Naive thymus-derived CD4-positive, alpha-beta T cell (primary cell): ENCODE data around the gene LILRB2. TPM values are rescaled to one million over a fixed set of nuclear protein-coding genes. Genes with fewer than 3 reads are reported as not detected.
"Not testable (repeated sequence)": the region's sequence is repeated elsewhere in the genome, so short reads cannot be mapped to it uniquely, and the experiment has no call there.

Source experiments
- ATAC-seq: fragments of 150-1000 bp; cut with Tn5 transposase; 2 replicates; pipeline ENCODE4 v1.10.0; 2021; ENCODE audit warnings: mild to moderate bottlenecking, moderate library complexity
- CTCF ChIA-PET: fragments of 350-600 bp; sonication (Branson Sonifier 250); formaldehyde crosslinking; loops from one replicate; lab custom pipeline; 2021; ENCODE audit warnings: antibody characterized with exemption; lab: Charles Lee
- POLR2A ChIA-PET: fragments of 350-600 bp; sonication (Branson Sonifier 250); formaldehyde crosslinking; loops from one replicate; lab custom pipeline; 2021; ENCODE audit warnings: antibody characterized with exemption, inconsistent platforms; lab: Charles Lee
- DNase-seq, 9 donors: peaks; one replicate each; pipeline versions ENCODE4 v3.0.0 to v3.0.0-alpha.2; 2020 to 2022; ENCODE audit warnings: mixed read lengths in 1 of 9
- H3K27ac ChIP-seq: one replicate; pipeline ENCODE4 v1.7.0; 2013; ENCODE audit warnings: mild to moderate bottlenecking, low read depth, low read length, moderate library complexity
- H3K27me3 ChIP-seq, 2 donors: one replicate each; pipeline ENCODE4 v1.7.0; 2013; ENCODE audit warnings: low read length in 2 of 2, mild to moderate bottlenecking in 2 of 2, moderate library complexity in 2 of 2; ENCODE audit not compliant: control insufficient read depth in 2 of 2, insufficient read depth in 2 of 2
- H3K36me3 ChIP-seq, 3 experiments: 1 replicate in 2 of 3; 2 replicates in 1 of 3; pipeline ENCODE4 v1.7.0; 2013; ENCODE audit warnings: low read length in 3 of 3, mild to moderate bottlenecking in 3 of 3, moderate library complexity in 1 of 3; ENCODE audit not compliant: insufficient read depth in 3 of 3, control insufficient read depth in 2 of 3
- H3K4me1 ChIP-seq, 2 donors: one replicate each; pipeline ENCODE4 v1.7.0; 2013; ENCODE audit warnings: low read length in 2 of 2, mild to moderate bottlenecking in 2 of 2, moderate library complexity in 1 of 2; ENCODE audit not compliant: control insufficient read depth in 2 of 2, insufficient read depth in 2 of 2
- H3K4me3 ChIP-seq: 2 replicates; pipeline ENCODE4 v1.7.0; 2013; ENCODE audit warnings: mild to moderate bottlenecking, low read length
- H3K9me3 ChIP-seq, 3 experiments: 1 replicate in 2 of 3; 2 replicates in 1 of 3; pipeline ENCODE4 v1.7.0; 2013; ENCODE audit warnings: low read length in 3 of 3; ENCODE audit not compliant: control insufficient read depth in 2 of 3
- H3K27ac Mint-ChIP-seq, 9 donors: one replicate each; pipeline ENCODE4 v1.8.0; 2020 to 2022; ENCODE audit warnings: mixed read lengths in 9 of 9, mild to moderate bottlenecking in 8 of 9, moderate library complexity in 5 of 9, inconsistent platforms in 2 of 9
- H3K27me3 Mint-ChIP-seq, 5 donors: one replicate each; pipeline ENCODE4 v1.8.0; 2021 to 2022; ENCODE audit warnings: mixed read lengths in 5 of 5, mild to moderate bottlenecking in 1 of 5
- H3K36me3 Mint-ChIP-seq, 5 donors: one replicate each; pipeline ENCODE4 v1.8.0; 2020 to 2022; ENCODE audit warnings: mixed read lengths in 5 of 5, mild to moderate bottlenecking in 3 of 5, inconsistent platforms in 1 of 5
- H3K4me1 Mint-ChIP-seq, 7 donors: one replicate each; pipeline ENCODE4 v1.8.0; 2020 to 2022; ENCODE audit warnings: mixed read lengths in 7 of 7, mild to moderate bottlenecking in 3 of 7, inconsistent platforms in 1 of 7
- H3K4me3 Mint-ChIP-seq, 10 donors: one replicate each; pipeline ENCODE4 v1.8.0; 2020 to 2022; ENCODE audit warnings: mild to moderate bottlenecking in 10 of 10, mixed read lengths in 10 of 10, moderate library complexity in 6 of 10, inconsistent platforms in 2 of 10
- H3K9me3 Mint-ChIP-seq, 11 donors: one replicate each; pipeline ENCODE4 v1.8.0; 2020 to 2022; ENCODE audit warnings: mixed read lengths in 11 of 11, mild to moderate bottlenecking in 4 of 11, inconsistent platforms in 1 of 11, moderate library complexity in 1 of 11
- intact Hi-C, 2 donors: fragments of 100-400 bp; cut with micrococcal nuclease; formaldehyde crosslinking; loops; one replicate each; pipeline ENCODE4 v1.15.1; 2023
- polyA plus RNA-seq, 2 donors: library from polyadenylated mRNA; unstranded; fragments of 300-500 nt; fragmentation: Illumina TruSeq; gene quantifications; one replicate each; pipeline ENCODE4 v1.2.3, GENCODE V29; 2021
- total RNA-seq, 6 experiments: library from RNA in 5 of 6; stranded (reverse) in 5 of 6; gene quantifications; 1 replicate in 5 of 6; 2 replicates in 1 of 6; pipeline ENCODE4 v1.2.3 and lab custom pipeline; 2021 to 2026

The LILRB2 gene
- total and polyA plus RNA-seq, 7 experiments from 2014 or later: 0.12 to 131 (median 1.6) TPM; not detected in 2

DNA sequence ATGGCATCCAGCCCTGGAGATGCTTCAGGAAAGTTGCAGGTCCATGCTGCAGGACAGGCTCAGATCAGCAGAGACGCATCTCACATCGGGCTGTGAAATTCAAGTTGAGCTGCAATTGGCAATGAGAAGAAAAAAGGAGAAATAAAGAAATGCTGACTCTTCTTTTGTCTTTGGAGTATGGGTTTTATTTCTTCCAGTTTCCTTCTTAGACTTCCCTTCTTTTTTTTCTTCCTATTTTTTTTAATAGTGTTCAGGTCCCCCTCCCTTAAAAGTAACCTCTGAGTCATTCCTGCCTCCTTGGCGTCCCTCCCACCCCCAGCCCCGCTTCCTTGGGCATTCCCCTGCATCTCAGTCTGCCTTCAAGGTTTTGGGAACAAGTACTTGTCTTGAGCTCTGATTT lies 9.3 kb downstream of the LILRB2 start:
- H3K4me1 ChIP-seq, H3K4me3 Mint-ChIP-seq, H3K9me3 ChIP-seq, CTCF ChIA-PET, H3K36me3 ChIP-seq, DNase-seq, H3K36me3 Mint-ChIP-seq, H3K27ac ChIP-seq, H3K27me3 ChIP-seq, POLR2A ChIA-PET, H3K4me1 Mint-ChIP-seq, H3K9me3 Mint-ChIP-seq, intact Hi-C loops, H3K4me3 ChIP-seq: not testable (repeated sequence)
- peak; percentile 66 for ATAC-seq
- Mint-ChIP-seq H3K27ac (peak overlapping the region in 1 of 9 donors; percentile 28), H3K27me3 (peaks cover 5 to 40% (median 15%) of the 10 kb centered on the region in 5 donors)

DNA sequence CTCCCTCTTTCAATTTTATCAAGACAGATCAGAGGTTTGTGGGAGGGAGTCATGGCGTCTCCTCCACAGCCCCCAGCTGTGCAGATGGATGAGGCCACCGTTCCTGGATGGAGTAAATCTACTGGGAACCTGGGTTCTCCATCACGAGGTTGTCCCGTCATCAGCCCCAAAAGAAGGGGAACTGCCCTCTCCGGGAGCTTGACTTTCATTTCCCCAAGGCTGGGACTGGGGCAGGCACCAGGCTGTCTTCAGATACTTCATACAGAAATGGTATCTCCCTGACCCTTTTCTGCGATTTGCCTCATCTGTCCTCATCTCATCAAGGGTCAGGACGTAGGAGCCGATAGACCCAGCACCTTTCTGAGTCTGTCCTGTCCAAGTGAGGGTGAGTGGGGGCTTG lies 9.8 kb downstream of the LILRB2 start:
- Histone ChIP-seq H3K27ac (no peak overlapping the region), H3K4me1 (no peaks in the 10 kb centered on the region), H3K4me3 (no peak overlapping the region), H3K27me3 (no peaks in the 10 kb centered on the region), H3K9me3 (no peaks in the 10 kb centered on the region), H3K36me3 (no peaks in the 10 kb centered on the region)
- Mint-ChIP-seq H3K36me3 (no peaks in the 10 kb centered on the region), H3K27me3 (peaks cover 5 to 37% (median 15%) of the 10 kb centered on the region in 5 donors), H3K4me1 (peaks cover 0 to 2% (median 0%) of the 10 kb centered on the region in 7 donors), H3K9me3 (no peaks in the 10 kb centered on the region), H3K27ac (no peak overlapping the region), H3K4me3 (no peak overlapping the region)
- ChIA-PET POLR2A (no interaction called here), CTCF (no interaction called here)
- DNase-seq (no peak), ATAC-seq (peak; percentile 81)
- intact Hi-C loops: no loop called here

DNA sequence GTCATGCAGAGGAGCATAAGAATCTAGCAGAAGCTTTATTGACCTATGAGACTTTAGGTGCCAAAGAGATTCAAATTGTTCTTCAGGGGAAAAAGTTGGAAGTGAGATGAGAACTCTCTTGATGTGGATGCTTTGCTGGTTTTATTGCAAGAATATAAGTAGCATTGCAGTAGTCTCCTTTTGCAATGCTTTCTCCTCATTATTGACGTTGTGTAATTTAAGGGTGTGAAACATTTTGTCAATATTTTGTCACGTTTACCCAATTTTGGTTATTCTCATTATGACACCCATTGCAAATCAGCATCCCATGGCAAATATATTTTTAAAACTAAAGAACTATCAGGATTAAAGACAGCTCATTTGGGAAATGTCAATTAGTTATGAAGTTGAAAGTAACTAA lies 12.0 kb downstream of the LILRB2 start:
- H3K27ac ChIP-seq: no peak overlapping the region
- CTCF ChIA-PET: interaction anchor here (1.7 kb wide), 1 partner anchor 10 kb away, joined by 5 read pairs; no protein-coding TSS in a partner anchor

DNA sequence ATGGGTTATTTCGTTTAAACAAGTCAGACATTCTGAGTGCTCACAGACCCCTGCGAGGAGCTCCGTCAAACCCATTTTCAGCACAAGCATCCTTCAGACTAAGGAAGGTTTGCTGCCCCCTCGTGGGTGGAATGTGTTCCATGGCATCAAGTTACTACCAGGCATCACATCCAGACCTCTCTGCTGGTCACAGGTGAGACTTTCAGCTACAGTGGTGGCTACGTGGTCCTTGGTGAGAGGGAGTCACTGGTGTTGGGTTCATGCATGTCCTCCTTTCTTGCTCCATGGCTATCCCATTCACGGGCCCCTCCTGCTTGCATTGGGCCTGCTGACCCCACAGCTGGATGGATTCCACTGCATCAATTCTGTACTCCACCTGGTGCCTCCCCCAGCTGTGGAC lies 14.8 kb downstream of the LILRB2 start:
- Mint-ChIP-seq H3K27ac (no peak overlapping the region), H3K4me3 (no peak overlapping the region), H3K27me3 (peaks cover 4 to 24% (median 17%) of the 10 kb centered on the region in 5 donors), H3K4me1 (no peaks in the 10 kb centered on the region), H3K9me3 (no peaks in the 10 kb centered on the region), H3K36me3 (no peaks in the 10 kb centered on the region)
- ATAC-seq: peak; percentile 85
- POLR2A ChIA-PET: interaction anchor here (0.6 kb wide), 1 partner anchor 338 kb away, joined by 3 read pairs; no protein-coding TSS in a partner anchor
- no peak overlapping the region for H3K4me3 ChIP-seq
- no peak overlapping the region for H3K27ac ChIP-seq
- no peaks in the 10 kb centered on the region for H3K9me3 ChIP-seq
- intact Hi-C loops: loop anchor here in 1 of 2 donors (1.0 kb wide), 1 partner anchor 98 kb away; no protein-coding TSS in a partner anchor
- CTCF ChIA-PET: interaction anchor here (0.5 to 2.0 kb wide), 6 partner anchors 13 to 150 kb away, joined by 3 to 7 read pairs (median 4); partner anchors contain the start of genes MBOAT7 and TMC4
- no peaks in the 10 kb centered on the region for H3K36me3 ChIP-seq
- H3K4me1 ChIP-seq: no peaks in the 10 kb centered on the region
- DNase-seq: peak in 8 of 9 donors; percentile 34 to 68 (median 50)
- no peaks in the 10 kb centered on the region for H3K27me3 ChIP-seq

More for the DNA sequence above, 12.0 kb downstream of the LILRB2 start:
- Mint-ChIP-seq H3K4me1 (peaks cover 0 to 2% (median 0%) of the 10 kb centered on the region in 7 donors), H3K9me3 (no peaks in the 10 kb centered on the region), H3K4me3 (no peak overlapping the region), H3K27ac (no peak overlapping the region), H3K36me3 (no peaks in the 10 kb centered on the region), H3K27me3 (peaks cover 9 to 33% (median 23%) of the 10 kb centered on the region in 5 donors)
- H3K4me1 ChIP-seq: no peaks in the 10 kb centered on the region
- H3K9me3 ChIP-seq: no peaks in the 10 kb centered on the region
- H3K27me3 ChIP-seq: no peaks in the 10 kb centered on the region
- POLR2A ChIA-PET: no interaction called here
- DNase-seq (no peak), ATAC-seq (no peak)
- H3K4me3 ChIP-seq: no peak overlapping the region
- intact Hi-C loops: no loop called here
- H3K36me3 ChIP-seq: no peaks in the 10 kb centered on the region

DNA sequence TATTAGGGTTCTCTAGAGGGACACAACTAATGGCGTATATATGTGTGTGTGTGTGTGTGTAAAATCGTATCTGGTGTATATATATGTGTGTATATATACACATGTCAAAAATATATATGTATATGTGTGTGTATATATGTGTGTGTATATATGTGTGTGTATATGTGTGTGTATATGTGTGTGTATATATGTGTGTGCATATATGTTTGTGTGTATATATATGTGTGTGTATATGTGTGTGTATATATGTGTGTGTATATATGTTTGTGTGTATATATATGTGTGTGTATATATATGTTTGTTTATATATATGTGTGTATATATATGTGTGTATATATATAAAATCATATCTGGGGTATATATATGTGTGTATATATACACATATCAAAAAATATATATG lies 18.4 kb downstream of the LILRB2 start:
- Mint-ChIP-seq H3K4me1 (no peaks in the 10 kb centered on the region), H3K27ac (no peak overlapping the region), H3K27me3 (peaks cover 4 to 15% (median 6%) of the 10 kb centered on the region in 5 donors), H3K36me3 (no peaks in the 10 kb centered on the region), H3K9me3 (no peaks in the 10 kb centered on the region), H3K4me3 (no peak overlapping the region)
- Histone ChIP-seq H3K36me3 (no peaks in the 10 kb centered on the region), H3K9me3 (no peaks in the 10 kb centered on the region), H3K27me3 (no peaks in the 10 kb centered on the region), H3K27ac (no peak overlapping the region), H3K4me3 (no peak overlapping the region), H3K4me1 (no peaks in the 10 kb centered on the region)
- ChIA-PET POLR2A (no interaction called here), CTCF (no interaction called here)
- intact Hi-C loops: no loop called here
- no peak for DNase-seq
- no peak for ATAC-seq

DNA sequence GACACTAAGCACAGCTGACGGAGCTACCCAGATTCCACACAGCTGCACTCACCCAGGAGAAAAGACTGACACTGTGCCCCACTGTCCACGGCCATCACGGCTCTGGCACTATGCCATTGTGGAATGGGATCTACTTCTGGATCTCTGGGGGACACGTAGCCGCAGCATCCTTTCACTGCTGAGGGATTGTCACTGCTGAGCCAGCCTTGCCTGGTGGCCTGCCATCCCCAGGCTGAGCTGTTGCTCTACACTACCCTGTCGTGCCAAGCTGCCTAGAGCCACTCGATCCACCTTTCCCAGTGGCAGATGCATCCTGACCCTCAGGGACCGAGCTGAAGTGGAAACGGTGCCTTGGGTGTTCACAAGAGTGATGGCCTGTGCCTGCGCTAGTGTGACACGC lies 18.8 kb downstream of the LILRB2 start:
- H3K4me1 ChIP-seq: no peaks in the 10 kb centered on the region
- ATAC-seq (no peak), DNase-seq (no peak)
- intact Hi-C loops: no loop called here
- H3K36me3 ChIP-seq: no peaks in the 10 kb centered on the region
- no peak overlapping the region for H3K4me3 ChIP-seq
- Mint-ChIP-seq H3K27ac (no peak overlapping the region), H3K27me3 (peaks cover 4 to 15% (median 6%) of the 10 kb centered on the region in 5 donors), H3K4me1 (no peaks in the 10 kb centered on the region), H3K4me3 (no peak overlapping the region), H3K36me3 (no peaks in the 10 kb centered on the region), H3K9me3 (no peaks in the 10 kb centered on the region)
- no peak overlapping the region for H3K27ac ChIP-seq
- POLR2A ChIA-PET: no interaction called here
- CTCF ChIA-PET: no interaction called here
- no peaks in the 10 kb centered on the region for H3K27me3 ChIP-seq
- no peaks in the 10 kb centered on the region for H3K9me3 ChIP-seq

DNA sequence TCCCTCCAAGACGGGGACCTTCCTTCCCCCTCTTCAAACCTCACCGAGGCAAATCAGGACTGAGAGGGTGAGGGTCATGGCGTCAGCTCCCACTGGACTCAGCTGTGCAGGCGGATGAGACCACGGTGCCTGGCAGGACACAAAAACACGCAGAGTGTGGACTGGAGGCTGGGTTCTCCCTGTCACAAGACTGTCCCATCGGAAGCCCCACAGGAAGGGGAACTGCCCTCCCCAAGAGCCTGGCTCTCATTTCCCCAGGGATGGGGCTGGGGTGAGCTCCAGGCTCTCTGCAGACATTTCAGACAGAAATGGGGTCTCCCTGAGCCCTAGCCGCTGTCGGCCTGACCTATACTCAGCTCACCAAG lies 23.8 kb downstream of the LILRB2 start, which contains the start of gene LILRB5:
TSS of gene LILRB5 (minus strand) at position 158 of the 365 bp plus-strand sequence. CDS start at position 78, 80 bp downstream.
- H3K36me3 Mint-ChIP-seq: no peaks in the 10 kb centered on the region
- Histone ChIP-seq H3K27ac (no peak within 1 kb of the TSS), H3K4me3 (no peak within 1 kb of the TSS), H3K27me3 (no peaks in the 10 kb centered on the region), H3K36me3 (no peaks in the 10 kb centered on the region), H3K4me1 (no peaks in the 10 kb centered on the region), H3K9me3 (no peaks in the 10 kb centered on the region)
- ChIA-PET CTCF (no interaction called here), POLR2A (no interaction called here)
- no peaks in the 10 kb centered on the region for H3K9me3 Mint-ChIP-seq
- H3K27ac Mint-ChIP-seq: no peak within 1 kb of the TSS
- intact Hi-C loops: no loop called here
- ATAC-seq (no peak), DNase-seq (no peak)
- peaks cover 0 to 11% (median 0%) of the 10 kb centered on the region in 5 donors for H3K27me3 Mint-ChIP-seq
- peaks cover 0 to 3% (median 0%) of the 10 kb centered on the region in 7 donors for H3K4me1 Mint-ChIP-seq
- H3K4me3 Mint-ChIP-seq: no peak within 1 kb of the TSS
